ENCODE measurements around the gene TMEM86A.

DNA sequence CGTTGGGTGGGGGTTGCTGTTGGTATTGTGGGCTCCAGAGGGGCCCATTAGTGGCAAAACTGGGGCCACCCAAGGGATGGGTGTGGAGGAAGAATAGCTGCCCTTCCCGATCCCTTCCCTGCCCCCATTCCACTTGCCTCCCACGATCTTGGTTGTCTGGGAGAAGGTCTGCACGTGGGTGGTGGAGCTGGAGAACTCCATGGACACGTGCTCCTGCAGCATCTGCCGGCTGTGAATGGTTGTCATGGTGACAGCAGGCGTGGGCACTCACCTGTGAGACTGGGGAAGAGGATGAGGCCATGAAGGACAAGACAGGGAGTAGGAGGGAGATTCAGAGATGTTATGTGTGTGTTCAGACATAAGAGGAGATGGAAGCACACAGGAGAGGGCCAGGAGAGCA, 25.4 kb downstream of the TMEM86A start:
- TF ChIP-seq POLR2A (IDR thresholded peaks at IDR 0.05) (no peak), CTCF (IDR thresholded peaks at IDR 0.05) (no peak), EP300 (IDR thresholded peaks at IDR 0.05) (no peak)

Measured in ovary (tissue), 3 donors.